GM18868 (cell line): Measurements from ENCODE around the gene MAD1L1.
"Not testable (repeated sequence)": the region's sequence is repeated elsewhere in the genome, so short reads cannot be mapped to it uniquely, and the experiment has no call there.

ENCODE experiments used
- ATAC-seq: cut with Tn5 transposase; IDR thresholded peaks from one replicate; pipeline ENCODE4 v1.9.1; 2021; ENCODE audit warnings: mild to moderate bottlenecking, moderate library complexity; ENCODE audit not compliant: unreplicated experiment

Gene MAD1L1

DNA sequence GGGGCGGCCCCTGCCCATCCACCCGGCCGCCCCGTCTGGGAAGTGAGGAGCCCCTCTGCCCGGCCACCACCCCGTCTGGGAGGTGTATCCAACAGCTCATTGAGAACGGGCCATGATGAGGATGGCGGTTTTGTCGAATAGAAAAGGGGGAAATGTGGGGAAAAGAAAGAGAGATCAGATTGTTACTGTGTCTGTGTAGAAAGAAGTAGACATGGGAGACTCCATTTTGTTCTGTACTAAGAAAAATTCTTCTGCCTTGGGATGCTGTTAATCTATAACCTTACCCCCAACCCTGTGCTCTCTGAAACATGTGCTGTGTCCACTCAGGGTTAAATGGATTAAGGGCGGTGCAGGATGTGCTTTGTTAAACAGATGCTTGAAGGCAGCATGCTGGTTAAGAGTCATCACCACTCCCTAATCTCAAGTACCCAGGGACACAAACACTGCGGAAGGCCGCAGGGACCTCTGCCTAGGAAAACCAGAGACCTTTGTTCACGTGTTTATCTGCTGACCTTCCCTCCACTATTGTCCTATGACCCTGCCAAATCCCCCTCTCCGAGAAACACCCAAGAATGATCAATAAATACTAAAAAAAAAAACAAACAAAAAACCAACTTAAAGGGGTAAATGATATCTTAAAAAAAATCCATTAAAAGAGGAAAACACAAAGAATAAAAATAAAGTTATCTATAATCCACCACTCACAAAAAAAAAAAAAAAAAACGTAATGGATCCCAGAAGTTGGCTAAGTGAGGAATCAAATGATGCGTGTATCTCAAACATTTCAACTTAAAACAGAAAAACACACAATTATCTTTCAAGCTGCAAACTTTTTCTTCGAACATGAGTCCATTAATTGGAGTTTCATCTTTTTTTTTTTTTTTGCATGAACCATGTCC is 70.5 kb downstream of the MAD1L1 start:
- ATAC-seq = not testable (repeated sequence)

DNA sequence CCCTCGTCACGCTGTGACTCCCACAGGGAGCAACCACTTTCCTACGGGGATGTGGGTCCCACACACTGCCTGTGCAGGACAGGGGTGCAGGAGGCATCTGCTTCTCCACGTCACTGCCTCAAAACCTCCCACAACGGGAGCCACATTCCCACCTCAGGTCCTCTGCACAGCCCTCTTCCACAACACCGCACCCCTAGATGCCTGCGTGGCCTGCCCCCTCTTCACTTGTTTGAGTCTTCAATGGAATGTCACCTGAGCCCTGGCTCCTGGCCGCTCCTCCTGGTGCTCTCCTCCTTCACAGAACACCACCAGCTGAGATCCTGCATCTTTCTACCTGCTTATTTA is 73.6 kb downstream of the MAD1L1 start:
- ATAC-seq = no peak

GRCh38 chr7:2158331-2159175 is 74.2 kb downstream of the MAD1L1 start:
- no peak for ATAC-seq

GRCh38 chr7:2157473-2158279 is 75.1 kb downstream of the MAD1L1 start:
- no peak for ATAC-seq

DNA sequence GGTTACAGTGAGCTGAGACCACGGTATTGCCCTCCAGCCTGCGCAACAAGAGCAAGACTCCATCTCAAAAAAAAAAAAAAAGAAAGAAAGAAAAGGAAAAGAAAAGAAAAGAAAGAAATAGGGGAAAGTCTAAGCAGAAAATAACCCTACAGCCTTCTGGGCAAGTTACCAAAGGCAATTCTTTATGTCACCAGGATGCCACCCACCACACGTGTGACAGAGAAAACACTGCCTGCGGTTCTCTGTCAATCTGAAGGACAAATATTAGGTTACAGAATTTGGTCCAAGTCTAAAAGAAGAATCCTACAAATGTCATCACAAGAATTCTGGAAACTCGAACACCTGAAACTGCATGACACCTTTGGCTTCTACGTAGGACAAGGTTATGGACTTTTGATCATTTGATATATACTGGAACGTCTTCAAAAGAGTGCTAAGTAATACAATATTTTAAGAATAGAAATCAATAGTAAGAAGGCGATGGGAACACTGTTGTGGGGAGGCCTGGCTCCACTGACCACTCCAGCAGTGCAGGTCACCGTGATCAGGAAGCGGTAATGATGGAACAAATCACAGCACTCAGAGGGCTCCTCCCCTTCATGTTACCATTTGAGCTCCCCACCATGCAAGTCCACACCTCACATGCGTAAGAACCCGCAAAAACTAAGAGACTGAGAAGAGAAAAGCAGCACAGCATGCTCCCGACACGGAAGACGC is 75.8 kb downstream of the MAD1L1 start:
- no peak for ATAC-seq

GRCh38 chr7:2154831-2155230 is 77.9 kb downstream of the MAD1L1 start:
- no peak for ATAC-seq

- no peak for ATAC-seq
Measured at GRCh38 chr7:2154121-2154520, 78.6 kb downstream of the MAD1L1 start.

- no peak for ATAC-seq
Measured at GRCh38 chr7:2152646-2153045, 80.1 kb downstream of the MAD1L1 start.

GRCh38 chr7:2151801-2152612 is 80.7 kb downstream of the MAD1L1 start:
- no peak for ATAC-seq

DNA sequence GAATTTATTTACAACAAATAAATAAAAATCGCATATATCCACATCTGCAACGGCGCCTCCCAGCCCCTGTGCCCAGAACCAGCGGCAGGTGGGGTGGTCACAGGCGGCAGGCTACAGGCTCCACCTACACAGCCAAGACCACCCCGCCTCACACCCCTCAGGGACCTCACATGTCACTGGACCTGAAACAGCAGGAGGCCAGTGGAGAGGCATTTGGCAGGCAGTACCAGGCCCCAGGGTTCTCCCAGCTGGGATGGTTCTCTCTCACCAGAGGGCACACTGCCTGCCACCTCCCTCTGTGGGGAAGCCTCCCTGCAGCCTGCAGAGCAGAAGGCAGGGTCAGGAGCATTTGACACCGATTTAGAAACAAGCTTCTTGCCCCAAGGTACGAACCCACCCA is 81.5 kb downstream of the MAD1L1 start:
- no peak for ATAC-seq

- ATAC-seq = no peak
Measured at GRCh38 chr7:2150445-2150815, 82.3 kb downstream of the MAD1L1 start.

GRCh38 chr7:2149672-2150444 is 82.9 kb downstream of the MAD1L1 start:
- ATAC-seq = no peak

- ATAC-seq = no peak
Measured at GRCh38 chr7:2148814-2149213, 83.9 kb downstream of the MAD1L1 start.

DNA sequence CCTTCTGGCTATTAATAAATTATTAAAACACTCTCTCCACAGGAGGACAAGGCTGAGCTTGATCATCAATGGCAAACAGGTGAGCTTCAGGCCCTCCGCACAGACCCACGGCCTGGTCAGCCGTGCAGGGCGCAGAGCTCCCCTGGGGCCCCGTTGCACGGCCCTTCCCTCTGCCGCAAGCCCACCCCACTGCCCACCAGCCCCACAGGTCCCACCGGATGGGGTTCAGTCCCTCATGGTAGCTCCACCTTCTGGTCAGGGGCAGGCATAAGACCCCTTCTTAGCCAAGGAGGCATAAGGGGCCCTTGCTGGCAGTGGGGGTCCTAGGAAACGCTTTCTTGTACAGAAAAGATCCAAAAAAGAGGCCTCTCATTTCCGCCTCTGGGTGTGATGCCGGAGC is 84.6 kb downstream of the MAD1L1 start:
- no peak for ATAC-seq

DNA sequence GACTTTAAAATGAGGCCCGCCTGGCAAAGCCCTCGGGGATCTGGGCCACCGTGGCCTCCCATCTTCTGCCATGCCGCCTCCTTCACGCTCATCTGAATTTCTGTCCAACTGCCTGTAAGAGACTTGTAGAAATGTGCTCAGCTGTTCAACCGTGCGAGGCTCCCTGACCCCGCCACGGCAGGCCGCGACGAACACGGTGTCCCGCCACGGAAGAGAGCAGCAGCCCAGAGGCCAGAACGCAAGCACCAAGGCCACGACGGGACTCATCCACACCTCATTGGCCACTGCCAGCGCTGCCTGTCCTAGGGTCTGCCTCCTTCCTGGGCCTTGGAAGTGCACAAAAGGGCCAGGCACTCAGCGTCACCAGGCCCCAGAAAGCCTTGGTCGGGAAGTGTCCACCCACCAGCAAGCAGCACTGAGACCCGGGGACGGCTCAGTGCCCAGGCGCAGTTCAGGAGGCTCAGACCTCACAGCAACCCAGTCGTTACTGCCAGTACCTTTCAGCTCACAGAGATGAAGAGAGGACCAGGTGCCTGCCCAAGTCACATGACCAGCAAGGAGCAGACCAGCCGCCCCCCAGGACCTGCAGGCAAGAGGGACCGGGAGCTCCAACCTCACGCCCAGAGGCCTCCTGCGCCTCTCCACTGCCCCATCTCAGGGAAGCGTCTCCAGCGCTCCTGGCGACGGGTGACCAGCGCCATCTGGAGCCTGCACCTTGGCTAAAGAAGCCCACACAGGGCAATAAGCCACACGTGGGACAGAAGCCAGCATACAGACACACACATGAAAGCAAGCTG is 85.9 kb downstream of the MAD1L1 start:
- no peak for ATAC-seq

GRCh38 chr7:2145835-2146580 is 86.7 kb downstream of the MAD1L1 start:
- ATAC-seq = no peak

DNA sequence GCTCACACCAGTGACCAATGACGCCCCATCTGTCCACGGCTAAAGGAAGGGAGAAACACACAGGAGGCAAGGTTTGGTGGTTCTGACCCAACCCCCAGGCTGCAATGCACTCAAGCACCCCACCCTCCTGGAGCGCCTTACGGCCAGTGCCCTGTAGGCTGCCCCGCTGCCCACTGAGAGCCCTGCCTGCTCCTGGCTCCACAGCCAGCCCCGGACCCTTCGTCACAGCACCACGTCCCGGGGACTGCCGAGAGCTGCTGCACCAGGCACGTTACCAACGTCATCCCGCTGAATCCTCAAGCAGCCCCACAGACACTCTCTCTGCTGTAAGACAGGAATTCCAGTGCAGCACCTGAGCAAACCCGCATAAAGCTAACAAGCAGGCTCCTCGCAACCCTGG is 87.8 kb downstream of the MAD1L1 start:
- ATAC-seq = no peak
